ENCODE measurements around the gene DPYSL5.

GRCh38 chr2:26840937-26841610 is 6.9 kb upstream of the DPYSL5 start:
- no peak for TF ChIP-seq CTCF (IDR thresholded peaks at IDR 0.05; ENCODE audit: extremely low read depth in 1 of 2, insufficient read depth in 1 of 2, low read depth in 1 of 2, low read length in 2 of 2)
- no peak for TF ChIP-seq POLR2AphosphoS5 (IDR thresholded peaks at IDR 0.05; ENCODE audit: insufficient read depth, low read depth, low read length)
- TF ChIP-seq MAX (IDR thresholded peaks at IDR 0.05; ENCODE audit: insufficient read depth, insufficient read length): no peak
- TF ChIP-seq POLR2A (IDR thresholded peaks at IDR 0.05; ENCODE audit: low read depth, low read length): no peak
- no peak for TF ChIP-seq MYC (IDR thresholded peaks at IDR 0.05; ENCODE audit: low read depth, low read length)
